Stimulated activated naive CD8-positive, alpha-beta T cell treated with anti-CD3 and anti-CD28 coated beads, Interleukin-15, amount 100 ng/mL, for 72 hours (primary cell): ENCODE results near the gene NRF1.
"Not testable (repeated sequence)": the region's sequence is repeated elsewhere in the genome, so short reads cannot be mapped to it uniquely, and the experiment has no call there.

ENCODE experiments used
- ATAC-seq: fragments of 150-1000 bp; cut with Tn5 transposase; 2 replicates; pipeline ENCODE4 v1.10.0; 2021; ENCODE audit warnings: mild to moderate bottlenecking, moderate library complexity
- DNase-seq, 2 donors: peaks; one replicate each; pipeline ENCODE4 v3.0.0; 2021 to 2022
- H3K27ac Mint-ChIP-seq, 2 donors: one replicate each; pipeline ENCODE4 v1.8.0; 2022; ENCODE audit warnings: mild to moderate bottlenecking in 2 of 2, mixed read lengths in 2 of 2, moderate library complexity in 2 of 2
- H3K27me3 Mint-ChIP-seq: one replicate; pipeline ENCODE4 v1.8.0; 2022; ENCODE audit warnings: mixed read lengths
- H3K4me1 Mint-ChIP-seq: one replicate; pipeline ENCODE4 v1.8.0; 2022; ENCODE audit warnings: mild to moderate bottlenecking, mixed read lengths
- H3K4me3 Mint-ChIP-seq, 2 donors: one replicate each; pipeline ENCODE4 v1.8.0; 2022; ENCODE audit warnings: mild to moderate bottlenecking in 2 of 2, mixed read lengths in 2 of 2, moderate library complexity in 1 of 2
- H3K9me3 Mint-ChIP-seq, 2 donors: one replicate each; pipeline ENCODE4 v1.8.0; 2022; ENCODE audit warnings: mixed read lengths in 2 of 2

The NRF1 gene

GRCh38 chr7:129597672-129598071 is 13.8 kb upstream of the NRF1 start:
- no peak for ATAC-seq
- H3K27ac Mint-ChIP-seq = no peak overlapping the region

GRCh38 chr7:129599174-129599573 is 12.3 kb upstream of the NRF1 start:
- no peaks in the 10 kb centered on the region for H3K4me1 Mint-ChIP-seq
- ATAC-seq = no peak
- DNase-seq = no peak
- H3K27ac Mint-ChIP-seq = no peak overlapping the region
- H3K4me3 Mint-ChIP-seq = no peak overlapping the region
- H3K27me3 Mint-ChIP-seq = no peaks in the 10 kb centered on the region
- no peaks in the 10 kb centered on the region for H3K9me3 Mint-ChIP-seq

More at GRCh38 chr7:129597672-129598071, 13.8 kb upstream of the NRF1 start:
- H3K9me3 Mint-ChIP-seq = no peaks in the 10 kb centered on the region
- H3K4me3 Mint-ChIP-seq = no peak overlapping the region
- no peak for DNase-seq
- H3K27me3 Mint-ChIP-seq = no peaks in the 10 kb centered on the region
- no peaks in the 10 kb centered on the region for H3K4me1 Mint-ChIP-seq

- H3K9me3 Mint-ChIP-seq, H3K4me3 Mint-ChIP-seq, H3K27me3 Mint-ChIP-seq, H3K27ac Mint-ChIP-seq, ATAC-seq, DNase-seq: not testable (repeated sequence)
- H3K4me1 Mint-ChIP-seq = peaks cover 20% of the 10 kb centered on the region
Measured at GRCh38 chr7:129603594-129603993, 7.9 kb upstream of the NRF1 start.

- H3K4me3 Mint-ChIP-seq, H3K27ac Mint-ChIP-seq, ATAC-seq, DNase-seq, H3K27me3 Mint-ChIP-seq, H3K9me3 Mint-ChIP-seq: not testable (repeated sequence)
- H3K4me1 Mint-ChIP-seq = peaks cover 22% of the 10 kb centered on the region
Measured at GRCh38 chr7:129604021-129604420, 7.5 kb upstream of the NRF1 start.

GRCh38 chr7:129604713-129605437 is 6.6 kb upstream of the NRF1 start:
- peaks cover 31% of the 10 kb centered on the region for H3K4me1 Mint-ChIP-seq
- DNase-seq = no peak
- peak overlapping the region in 1 of 2 donors; percentile 20 for H3K27ac Mint-ChIP-seq
- H3K4me3 Mint-ChIP-seq = no peak overlapping the region
- ATAC-seq = no peak
- H3K27me3 Mint-ChIP-seq = no peaks in the 10 kb centered on the region
- no peaks in the 10 kb centered on the region for H3K9me3 Mint-ChIP-seq

GRCh38 chr7:129605960-129606614 is 5.4 kb upstream of the NRF1 start:
- H3K4me3 Mint-ChIP-seq = no peak overlapping the region
- H3K27ac Mint-ChIP-seq = peak overlapping the region; percentile 9 to 15
- DNase-seq (no peak), ATAC-seq (no peak)
- H3K27me3 Mint-ChIP-seq = no peaks in the 10 kb centered on the region
- H3K9me3 Mint-ChIP-seq = no peaks in the 10 kb centered on the region
- H3K4me1 Mint-ChIP-seq = peaks cover 37% of the 10 kb centered on the region

- Mint-ChIP-seq H3K27ac (peak overlapping the region in 1 of 2 donors; percentile 1), H3K9me3 (no peaks in the 10 kb centered on the region), H3K4me1 (peaks cover 37% of the 10 kb centered on the region), H3K4me3 (no peak overlapping the region), H3K27me3 (no peaks in the 10 kb centered on the region)
- DNase-seq = no peak
- no peak for ATAC-seq
Measured at GRCh38 chr7:129606803-129607202, 4.7 kb upstream of the NRF1 start.

GRCh38 chr7:129607471-129608120 is 3.9 kb upstream of the NRF1 start:
- DNase-seq = peak; percentile 27 to 44
- Mint-ChIP-seq H3K9me3 (no peaks in the 10 kb centered on the region), H3K4me1 (peaks cover 37% of the 10 kb centered on the region), H3K4me3 (no peak overlapping the region), H3K27me3 (no peaks in the 10 kb centered on the region), H3K27ac (peak overlapping the region; percentile 1 to 67)
- no peak for ATAC-seq

GRCh38 chr7:129609666-129610065 is 1.9 kb upstream of the NRF1 start:
- ATAC-seq = no peak
- H3K27me3 Mint-ChIP-seq = no peaks in the 10 kb centered on the region
- H3K27ac Mint-ChIP-seq = peak overlapping the region; percentile 81 to 100
- H3K4me3 Mint-ChIP-seq = peak overlapping the region; percentile 93 to 97
- no peak for DNase-seq
- H3K4me1 Mint-ChIP-seq = peaks cover 56% of the 10 kb centered on the region
- H3K9me3 Mint-ChIP-seq = no peaks in the 10 kb centered on the region

GRCh38 chr7:129610709-129611245 is 743 bp upstream of the NRF1 start:
- peak in 1 of 2 donors; percentile 7 for DNase-seq
- Mint-ChIP-seq H3K27ac (peak overlapping the region; percentile 100), H3K27me3 (no peaks in the 10 kb centered on the region)

GRCh38 chr7:129612112-129613015 is 844 bp downstream of the NRF1 start:
- Mint-ChIP-seq H3K9me3 (no peaks in the 10 kb centered on the region), H3K27ac (peak overlapping the region; percentile 97), H3K27me3 (no peaks in the 10 kb centered on the region), H3K4me3 (peak overlapping the region; percentile 92 to 95), H3K4me1 (peaks cover 62% of the 10 kb centered on the region)
- ATAC-seq (peak; percentile 42), DNase-seq (peak; percentile 44 to 49)

More at GRCh38 chr7:129610709-129611245, 743 bp upstream of the NRF1 start:
- Mint-ChIP-seq H3K9me3 (no peaks in the 10 kb centered on the region), H3K4me3 (peak overlapping the region; percentile 93 to 97), H3K4me1 (peaks cover 64% of the 10 kb centered on the region)
- no peak for ATAC-seq

GRCh38 chr7:129613016-129613337 is 1.5 kb downstream of the NRF1 start:
- no peak for ATAC-seq
- Mint-ChIP-seq H3K4me3 (peak overlapping the region; percentile 92 to 95), H3K4me1 (peaks cover 62% of the 10 kb centered on the region), H3K9me3 (no peaks in the 10 kb centered on the region), H3K27me3 (no peaks in the 10 kb centered on the region), H3K27ac (peak overlapping the region; percentile 62 to 97)
- no peak for DNase-seq

GRCh38 chr7:129615018-129615417 is 3.5 kb downstream of the NRF1 start:
- H3K9me3 Mint-ChIP-seq = no peaks in the 10 kb centered on the region
- H3K27ac Mint-ChIP-seq = no peak overlapping the region
- ATAC-seq (peak; percentile 61), DNase-seq (peak; percentile 20 to 46)
- H3K4me3 Mint-ChIP-seq = peak overlapping the region; percentile 13 to 20
- H3K27me3 Mint-ChIP-seq = no peaks in the 10 kb centered on the region
- H3K4me1 Mint-ChIP-seq = peaks cover 69% of the 10 kb centered on the region

GRCh38 chr7:129616530-129616929 is 5.0 kb downstream of the NRF1 start:
- H3K27me3 Mint-ChIP-seq = no peaks in the 10 kb centered on the region
- ATAC-seq (no peak), DNase-seq (no peak)
- H3K9me3 Mint-ChIP-seq = no peaks in the 10 kb centered on the region
- H3K4me1 Mint-ChIP-seq = peaks cover 71% of the 10 kb centered on the region
- peak overlapping the region in 1 of 2 donors; percentile 19 for H3K4me3 Mint-ChIP-seq
- no peak overlapping the region for H3K27ac Mint-ChIP-seq

- Mint-ChIP-seq H3K9me3 (no peaks in the 10 kb centered on the region), H3K4me3 (no peak overlapping the region), H3K27me3 (no peaks in the 10 kb centered on the region), H3K4me1 (peaks cover 71% of the 10 kb centered on the region), H3K27ac (no peak overlapping the region)
- DNase-seq (no peak), ATAC-seq (no peak)
Measured at GRCh38 chr7:129617178-129617577, 5.7 kb downstream of the NRF1 start.
